ENCODE data around the gene PLCH1.

The PLCH1 gene

GRCh38 chr3:155604126-155604525 is 140.7 kb downstream of the PLCH1 start:
- H3K9me3 ChIP-seq (ENCODE audit: control insufficient read depth, low read length) = no peaks in the 10 kb centered on the region
- H3K4me1 ChIP-seq (ENCODE audit: control insufficient read depth, insufficient read depth, low read length, poor library complexity, severe bottlenecking) = no peaks in the 10 kb centered on the region
- no CpG with 5 or more reads among the region's 2 CpGs for WGBS, 2 experiments (ENCODE audit: insufficient coverage in 2 of 2)
- H3K27ac ChIP-seq (ENCODE audit: low read depth, low read length, severe bottlenecking) = no peak overlapping the region
- H3K4me3 ChIP-seq (ENCODE audit: extremely low read depth, insufficient read depth, low read length, poor library complexity, severe bottlenecking) = no peak overlapping the region
- H3K36me3 ChIP-seq (ENCODE audit: control insufficient read depth, insufficient read depth, low read length) = no peaks in the 10 kb centered on the region

- H3K4me1 ChIP-seq (ENCODE audit: control insufficient read depth, insufficient read depth, low read length, poor library complexity, severe bottlenecking) = no peaks in the 10 kb centered on the region
- no peak overlapping the region for H3K4me3 ChIP-seq (ENCODE audit: extremely low read depth, insufficient read depth, low read length, poor library complexity, severe bottlenecking)
Measured at GRCh38 chr3:155603302-155603701, 141.6 kb downstream of the PLCH1 start.

GRCh38 chr3:155602307-155602706 is 142.6 kb downstream of the PLCH1 start:
- H3K9me3 ChIP-seq (ENCODE audit: control insufficient read depth, low read length) = no peaks in the 10 kb centered on the region
- no peak overlapping the region for H3K4me3 ChIP-seq (ENCODE audit: extremely low read depth, insufficient read depth, low read length, poor library complexity, severe bottlenecking)
- H3K36me3 ChIP-seq (ENCODE audit: control insufficient read depth, insufficient read depth, low read length) = no peaks in the 10 kb centered on the region
- no peak overlapping the region for H3K27ac ChIP-seq (ENCODE audit: low read depth, low read length, severe bottlenecking)
- WGBS, 2 experiments (ENCODE audit: insufficient coverage in 2 of 2) = no CpG with 5 or more reads among the region's 2 CpGs
- H3K4me1 ChIP-seq (ENCODE audit: control insufficient read depth, insufficient read depth, low read length, poor library complexity, severe bottlenecking) = no peaks in the 10 kb centered on the region

More at GRCh38 chr3:155603302-155603701, 141.6 kb downstream of the PLCH1 start:
- Histone ChIP-seq H3K9me3 (ENCODE audit: control insufficient read depth, low read length) (no peaks in the 10 kb centered on the region), H3K27ac (ENCODE audit: low read depth, low read length, severe bottlenecking) (no peak overlapping the region), H3K36me3 (ENCODE audit: control insufficient read depth, insufficient read depth, low read length) (no peaks in the 10 kb centered on the region)

- no peak overlapping the region for H3K4me3 ChIP-seq (ENCODE audit: extremely low read depth, insufficient read depth, low read length, poor library complexity, severe bottlenecking)
- no peaks in the 10 kb centered on the region for H3K9me3 ChIP-seq (ENCODE audit: control insufficient read depth, low read length)
- H3K36me3 ChIP-seq (ENCODE audit: control insufficient read depth, insufficient read depth, low read length) = no peaks in the 10 kb centered on the region
- H3K4me1 ChIP-seq (ENCODE audit: control insufficient read depth, insufficient read depth, low read length, poor library complexity, severe bottlenecking) = no peaks in the 10 kb centered on the region
- H3K27ac ChIP-seq (ENCODE audit: low read depth, low read length, severe bottlenecking) = no peak overlapping the region
- WGBS, 2 experiments (ENCODE audit: insufficient coverage in 2 of 2) = 92% methylated on average over 1 of the region's 3 CpGs; no CpG with 5 or more reads in 1 of the 2 experiments
Measured at GRCh38 chr3:155598671-155599070, 146.2 kb downstream of the PLCH1 start.

- H3K4me1 ChIP-seq (ENCODE audit: control insufficient read depth, insufficient read depth, low read length, poor library complexity, severe bottlenecking) = no peaks in the 10 kb centered on the region
- no peak overlapping the region for H3K27ac ChIP-seq (ENCODE audit: low read depth, low read length, severe bottlenecking)
- H3K4me3 ChIP-seq (ENCODE audit: extremely low read depth, insufficient read depth, low read length, poor library complexity, severe bottlenecking) = no peak overlapping the region
- H3K36me3 ChIP-seq (ENCODE audit: control insufficient read depth, insufficient read depth, low read length) = no peaks in the 10 kb centered on the region
- H3K9me3 ChIP-seq (ENCODE audit: control insufficient read depth, low read length) = no peaks in the 10 kb centered on the region
Measured at GRCh38 chr3:155596615-155597014, 148.3 kb downstream of the PLCH1 start.

- no peaks in the 10 kb centered on the region for H3K9me3 ChIP-seq (ENCODE audit: control insufficient read depth, low read length)
- no peaks in the 10 kb centered on the region for H3K4me1 ChIP-seq (ENCODE audit: control insufficient read depth, insufficient read depth, low read length, poor library complexity, severe bottlenecking)
- H3K27ac ChIP-seq (ENCODE audit: low read depth, low read length, severe bottlenecking) = no peak overlapping the region
- no peak overlapping the region for H3K4me3 ChIP-seq (ENCODE audit: extremely low read depth, insufficient read depth, low read length, poor library complexity, severe bottlenecking)
- H3K36me3 ChIP-seq (ENCODE audit: control insufficient read depth, insufficient read depth, low read length) = no peaks in the 10 kb centered on the region
Measured at GRCh38 chr3:155595371-155595770, 149.5 kb downstream of the PLCH1 start.

GRCh38 chr3:155594526-155595187 is 150.2 kb downstream of the PLCH1 start:
- H3K4me1 ChIP-seq (ENCODE audit: control insufficient read depth, insufficient read depth, low read length, poor library complexity, severe bottlenecking) = no peaks in the 10 kb centered on the region
- no peak overlapping the region for H3K27ac ChIP-seq (ENCODE audit: low read depth, low read length, severe bottlenecking)
- H3K36me3 ChIP-seq (ENCODE audit: control insufficient read depth, insufficient read depth, low read length) = no peaks in the 10 kb centered on the region
- WGBS, 2 experiments (ENCODE audit: insufficient coverage in 2 of 2) = 88 to 94% methylated on average over 2 to 3 of the region's 4 CpGs
- no peaks in the 10 kb centered on the region for H3K9me3 ChIP-seq (ENCODE audit: control insufficient read depth, low read length)
- H3K4me3 ChIP-seq (ENCODE audit: extremely low read depth, insufficient read depth, low read length, poor library complexity, severe bottlenecking) = no peak overlapping the region

GRCh38 chr3:155587581-155587980 is 157.3 kb downstream of the PLCH1 start:
- Histone ChIP-seq H3K4me3 (ENCODE audit: extremely low read depth, insufficient read depth, low read length, poor library complexity, severe bottlenecking) (no peak overlapping the region), H3K9me3 (ENCODE audit: control insufficient read depth, low read length) (no peaks in the 10 kb centered on the region), H3K4me1 (ENCODE audit: control insufficient read depth, insufficient read depth, low read length, poor library complexity, severe bottlenecking) (no peaks in the 10 kb centered on the region), H3K27ac (ENCODE audit: low read depth, low read length, severe bottlenecking) (no peak overlapping the region), H3K36me3 (ENCODE audit: control insufficient read depth, insufficient read depth, low read length) (no peaks in the 10 kb centered on the region)
- 100% methylated on average over 1 of the region's 2 CpGs for WGBS, 2 experiments (ENCODE audit: insufficient coverage in 2 of 2)

- Histone ChIP-seq H3K9me3 (ENCODE audit: control insufficient read depth, low read length) (no peaks in the 10 kb centered on the region), H3K27ac (ENCODE audit: low read depth, low read length, severe bottlenecking) (no peak overlapping the region), H3K4me3 (ENCODE audit: extremely low read depth, insufficient read depth, low read length, poor library complexity, severe bottlenecking) (no peak overlapping the region), H3K4me1 (ENCODE audit: control insufficient read depth, insufficient read depth, low read length, poor library complexity, severe bottlenecking) (no peaks in the 10 kb centered on the region), H3K36me3 (ENCODE audit: control insufficient read depth, insufficient read depth, low read length) (no peaks in the 10 kb centered on the region)
- WGBS, 2 experiments (ENCODE audit: insufficient coverage in 2 of 2) = 57 to 80% methylated on average over 1 of the region's 2 CpGs
Measured at GRCh38 chr3:155585384-155585783, 159.5 kb downstream of the PLCH1 start.

GRCh38 chr3:155581579-155581978 is 163.3 kb downstream of the PLCH1 start:
- no peak overlapping the region for H3K4me3 ChIP-seq (ENCODE audit: extremely low read depth, insufficient read depth, low read length, poor library complexity, severe bottlenecking)
- H3K9me3 ChIP-seq (ENCODE audit: control insufficient read depth, low read length) = no peaks in the 10 kb centered on the region
- no peaks in the 10 kb centered on the region for H3K4me1 ChIP-seq (ENCODE audit: control insufficient read depth, insufficient read depth, low read length, poor library complexity, severe bottlenecking)
- H3K36me3 ChIP-seq (ENCODE audit: control insufficient read depth, insufficient read depth, low read length) = no peaks in the 10 kb centered on the region
- no peak overlapping the region for H3K27ac ChIP-seq (ENCODE audit: low read depth, low read length, severe bottlenecking)
- 92 to 98% methylated on average over 5 to 6 of the region's 10 CpGs for WGBS, 2 experiments (ENCODE audit: insufficient coverage in 2 of 2)

- Histone ChIP-seq H3K9me3 (ENCODE audit: control insufficient read depth, low read length) (no peaks in the 10 kb centered on the region), H3K4me1 (ENCODE audit: control insufficient read depth, insufficient read depth, low read length, poor library complexity, severe bottlenecking) (no peaks in the 10 kb centered on the region), H3K27ac (ENCODE audit: low read depth, low read length, severe bottlenecking) (no peak overlapping the region), H3K4me3 (ENCODE audit: extremely low read depth, insufficient read depth, low read length, poor library complexity, severe bottlenecking) (no peak overlapping the region), H3K36me3 (ENCODE audit: control insufficient read depth, insufficient read depth, low read length) (no peaks in the 10 kb centered on the region)
- no CpG with 5 or more reads among the region's 1 CpG for WGBS, 2 experiments (ENCODE audit: insufficient coverage in 2 of 2)
Measured at GRCh38 chr3:155572085-155572484, 172.8 kb downstream of the PLCH1 start.
